ENCODE measurements around the gene PPP1R14D.

GRCh38 chr15:40793216-40793989 lies 35.1 kb downstream of the PPP1R14D start:
- TF ChIP-seq POLR2A (IDR thresholded peaks at IDR 0.05) (no peak), CTCF (IDR thresholded peaks at IDR 0.05) (no peak), POLR2AphosphoS5 (IDR thresholded peaks at IDR 0.05) (no peak)

Data from prostate gland (tissue), 2 donors.